ENCODE measurements around the gene C3orf33.

C3orf33 gene

DNA sequence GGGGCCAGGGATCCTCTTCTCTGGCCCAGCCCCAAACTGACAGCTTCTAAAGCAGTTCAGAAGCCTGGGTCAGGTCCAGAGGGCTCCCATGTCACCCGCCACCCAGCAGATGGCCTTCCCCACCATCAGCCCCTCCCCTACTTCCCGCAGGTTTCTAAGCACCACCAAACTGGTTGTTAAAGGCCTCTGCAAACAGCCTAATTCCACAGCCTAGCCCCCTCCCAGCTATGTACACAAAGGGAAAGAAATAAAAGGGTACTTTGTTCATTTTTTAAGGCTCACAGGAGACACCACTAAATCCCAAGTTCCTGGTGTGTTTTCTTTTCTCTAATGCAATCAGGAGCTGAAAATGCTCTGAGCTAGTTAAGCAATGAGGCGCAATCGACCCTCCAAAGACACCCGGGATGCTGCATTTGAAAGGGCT lies 91.8 kb downstream of the C3orf33 start:
- no peak overlapping the region for H3K27ac ChIP-seq (ENCODE audit: low read depth, low read length)
- H3K9ac ChIP-seq (ENCODE audit: low read length in 5 of 5) = no peak overlapping the region
- no peak overlapping the region for H3K4me3 ChIP-seq (ENCODE audit: low read depth in 1 of 5, low read length in 5 of 5)
- no peaks in the 10 kb centered on the region for H3K4me1 ChIP-seq (ENCODE audit: control insufficient read depth in 5 of 5, insufficient read depth in 5 of 5, low read length in 5 of 5)
- H3K27me3 ChIP-seq (ENCODE audit: control insufficient read depth in 5 of 5, insufficient read depth in 4 of 5, low read length in 5 of 5) = no peaks in the 10 kb centered on the region
- no peaks in the 10 kb centered on the region for H3K36me3 ChIP-seq (ENCODE audit: control insufficient read depth in 5 of 5, insufficient read depth in 5 of 5, low read length in 5 of 5)
- H3K9me3 ChIP-seq (ENCODE audit: control insufficient read depth in 5 of 5, low read length in 5 of 5) = peaks cover 0 to 13% (median 9%) of the 10 kb centered on the region in 5 donors

Measured in subcutaneous abdominal adipose tissue (tissue), 5 donors.